HepG2 (cell line): ENCODE measurements around the gene HYAL1. TPM values are rescaled to one million over a fixed set of nuclear protein-coding genes. Genes with fewer than 3 reads are reported as not detected.
A peak's percentile ranks its signal among the peaks of the same experiment; 100 is the strongest.

Source experiments
- ARHGAP35 ChIP-seq: sonication (generic); formaldehyde crosslinking; IDR thresholded peaks from 2 replicates; pipeline ENCODE4 v1.9.0; 2022; ENCODE audit warnings: mild to moderate bottlenecking, inconsistent platforms, moderate library complexity, missing genetic modification reagents, borderline replicate concordance
- BRCA1 ChIP-seq: sonication (generic); formaldehyde crosslinking; IDR thresholded peaks from 2 replicates; pipeline ENCODE4 v1.4.0; 2020; ENCODE audit warnings: missing genetic modification reagents
- DMAP1 ChIP-seq: IDR thresholded peaks from 2 replicates; pipeline ENCODE4 v1.6.1; 2016
- DNMT1 ChIP-seq: sonication (generic); formaldehyde crosslinking; IDR thresholded peaks from 2 replicates; pipeline ENCODE4 v1.5.1; 2020; ENCODE audit warnings: mild to moderate bottlenecking, missing genetic modification reagents
- EEA1 ChIP-seq: sonication (generic); formaldehyde crosslinking; IDR thresholded peaks from 2 replicates; pipeline ENCODE4 v1.5.1; 2020; ENCODE audit warnings: mild to moderate bottlenecking, missing genetic modification reagents, borderline replicate concordance
- ETV5 ChIP-seq: IDR thresholded peaks from 2 replicates; pipeline ENCODE4 v1.6.1; 2018; ENCODE audit warnings: missing biosample characterization, missing genetic modification reagents, inconsistent platforms, borderline replicate concordance
- GATAD2A ChIP-seq: IDR thresholded peaks from 2 replicates; pipeline ENCODE4 v1.6.1; 2016
- GMEB1 ChIP-seq: sonication (generic); formaldehyde crosslinking; IDR thresholded peaks from 2 replicates; pipeline ENCODE4 v1.5.1; 2020; ENCODE audit warnings: missing genetic modification reagents, mild to moderate bottlenecking, borderline replicate concordance
- HNRNPH1 ChIP-seq: fragments of 200-400 bp; formaldehyde crosslinking; optimal IDR thresholded peaks from 2 replicates; pipeline ENCODE3; 2017; ENCODE audit warnings: mild to moderate bottlenecking, low read depth, low read length
- JARID2 ChIP-seq: sonication (generic); formaldehyde crosslinking; IDR thresholded peaks from 2 replicates; pipeline ENCODE4 v1.8.1; 2023; ENCODE audit warnings: missing genetic modification reagents, inconsistent platforms; ENCODE audit not compliant: insufficient replicate concordance
- KLF11 ChIP-seq: IDR thresholded peaks from 2 replicates; pipeline ENCODE4 v1.6.1; 2016; ENCODE audit warnings: missing compliant biosample characterization
- MAFG ChIP-seq: sonication (generic); formaldehyde crosslinking; IDR thresholded peaks from 2 replicates; pipeline ENCODE4 v1.5.1; 2020; ENCODE audit warnings: mild to moderate bottlenecking, missing genetic modification reagents
- MTA3 ChIP-seq: sonication (generic); formaldehyde crosslinking; IDR thresholded peaks from 2 replicates; pipeline ENCODE4 v1.4.0; 2020; ENCODE audit warnings: missing genetic modification reagents
- NFRKB ChIP-seq: fragments of 450-650 bp; IDR thresholded peaks from 2 replicates; pipeline ENCODE4 v1.6.1; 2017
- PRMT3 ChIP-seq: sonication (generic); formaldehyde crosslinking; IDR thresholded peaks from 2 replicates; pipeline ENCODE4 v1.8.1; 2022; ENCODE audit warnings: low read depth, mild to moderate bottlenecking, moderate library complexity, missing genetic modification reagents, borderline replicate concordance
- RFX5 ChIP-seq: IDR thresholded peaks from 2 replicates; pipeline ENCODE4 v1.6.1; 2011; ENCODE audit warnings: low read depth, low read length, improper control_type of control experiment
- SP140L ChIP-seq: sonication (generic); formaldehyde crosslinking; IDR thresholded peaks from 2 replicates; pipeline ENCODE4 v1.4.0; 2020; ENCODE audit warnings: missing genetic modification reagents, borderline replicate concordance
- U2AF1 ChIP-seq: fragments of 200-400 bp; formaldehyde crosslinking; optimal IDR thresholded peaks from 2 replicates; pipeline ENCODE3; 2017; ENCODE audit warnings: mild to moderate bottlenecking, low read depth, low read length
- ZFP37 ChIP-seq: sonication (generic); formaldehyde crosslinking; IDR thresholded peaks from 2 replicates; pipeline ENCODE4 v1.4.0; 2020; ENCODE audit warnings: missing genetic modification reagents, borderline replicate concordance
- ZFY ChIP-seq: sonication (generic); formaldehyde crosslinking; IDR thresholded peaks from 2 replicates; pipeline ENCODE4 v1.4.0; 2020; ENCODE audit warnings: missing genetic modification reagents
- ZNF136 ChIP-seq: sonication (generic); formaldehyde crosslinking; IDR thresholded peaks from 2 replicates; pipeline ENCODE4 v1.8.1; 2022; ENCODE audit warnings: low read depth, mild to moderate bottlenecking, moderate library complexity, missing genetic modification reagents
- ZNF234 ChIP-seq: sonication (generic); formaldehyde crosslinking; conservative IDR thresholded peaks from 2 replicates; pipeline ENCODE4 v1.5.1; 2020; ENCODE audit warnings: mild to moderate bottlenecking, missing genetic modification reagents
- ZNF333 ChIP-seq: sonication (generic); formaldehyde crosslinking; IDR thresholded peaks from 2 replicates; pipeline ENCODE4 v1.4.0; 2020; ENCODE audit warnings: mild to moderate bottlenecking, missing genetic modification reagents, borderline replicate concordance
- ZNF558 ChIP-seq: sonication (generic); formaldehyde crosslinking; IDR thresholded peaks from 2 replicates; pipeline ENCODE4 v1.9.0; 2022; ENCODE audit warnings: mild to moderate bottlenecking, missing genetic modification reagents, borderline replicate concordance
- ZNF567 ChIP-seq: sonication (generic); formaldehyde crosslinking; IDR thresholded peaks from 2 replicates; pipeline ENCODE4 v1.8.1; 2023; ENCODE audit warnings: mild to moderate bottlenecking, missing genetic modification reagents, borderline replicate concordance
- ZNF605 ChIP-seq: sonication (generic); formaldehyde crosslinking; IDR thresholded peaks from 2 replicates; pipeline ENCODE4 v1.8.0; 2022; ENCODE audit warnings: mild to moderate bottlenecking, missing genetic modification reagents
- ZNF761 ChIP-seq: sonication (generic); formaldehyde crosslinking; conservative IDR thresholded peaks from 2 replicates; pipeline ENCODE4 v1.4.0; 2020; ENCODE audit warnings: mild to moderate bottlenecking, missing genetic modification reagents
- ZZZ3 ChIP-seq: sonication (generic); formaldehyde crosslinking; IDR thresholded peaks from 2 replicates; pipeline ENCODE4 v1.4.0; 2020; ENCODE audit warnings: missing genetic modification reagents, mild to moderate bottlenecking, borderline replicate concordance
- polyA plus RNA-seq, 8 experiments: library from polyadenylated mRNA; depleted of rRNA in 3 of 8; stranded (reverse) in 7 of 8; unstranded in 1 of 8; fragments of >200 nt; fragmentation: Illumina TruSeq in 4 of 8; extraction: Trizol in 4 of 8; gene quantifications; 2 replicates each; pipeline versions ENCODE4 v1.2.1 to v1.2.3, GENCODE V29; 2011 to 2016; ENCODE audit warnings: low read depth in 4 of 8, missing spikeins in 1 of 8, mixed read lengths in 1 of 8; ENCODE audit not compliant: insufficient read depth in 1 of 8
- total RNA-seq, 5 experiments: library from RNA; depleted of rRNA; stranded (reverse); fragments of >200 nt; fragmentation: Illumina TruSeq; extraction: Trizol; gene quantifications; 2 replicates each; pipeline ENCODE4 v1.2.3, GENCODE V29; 2016; ENCODE audit warnings: low read depth in 1 of 5
- TF ChIP-seq, protein P1 (sequence below): sonication (generic); formaldehyde crosslinking; IDR thresholded peaks from 2 replicates; pipeline ENCODE4 v1.5.0; 2020; ENCODE audit warnings: mild to moderate bottlenecking, missing genetic modification reagents

HYAL1 gene
- total and polyA plus RNA-seq, 2 of the 13 experiments (the other 11 are each of a cell fraction or from before 2014, with no cell fraction given) = 76.5 to 193 TPM

DNA sequence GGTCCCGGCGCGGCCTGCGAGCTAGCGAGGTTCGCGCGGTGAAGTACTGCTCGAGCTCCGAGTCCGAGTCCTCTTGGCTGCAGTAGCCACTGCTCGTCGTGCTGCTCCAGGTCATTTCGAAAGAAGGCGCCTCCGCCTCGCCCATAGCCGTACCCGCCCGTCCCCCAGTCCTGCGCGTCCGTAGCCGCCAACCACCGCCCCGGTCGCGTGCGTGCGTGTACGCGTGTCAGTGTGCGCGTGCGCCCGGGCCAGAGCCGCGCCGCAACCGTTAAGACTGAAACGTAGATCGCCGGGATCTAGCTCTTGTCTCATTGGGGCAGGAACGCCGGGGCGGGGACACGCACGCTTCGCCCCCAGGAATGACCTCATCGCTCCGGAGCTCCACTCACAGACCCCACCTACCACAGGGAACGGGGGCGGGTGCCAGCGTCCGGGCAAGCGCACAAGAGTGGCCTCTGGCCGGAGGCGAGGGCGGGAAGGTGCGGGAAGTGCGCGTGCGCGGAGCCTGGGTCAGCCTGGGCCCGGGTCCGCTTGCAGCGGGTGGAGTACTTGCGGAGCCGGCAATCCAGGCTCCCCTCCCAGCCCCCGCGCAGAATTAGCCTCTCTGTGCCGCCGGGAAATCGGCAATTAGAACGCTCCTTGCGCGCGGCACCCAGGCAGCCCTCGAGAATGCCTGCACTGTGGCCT lies 33.9 kb upstream of the HYAL1 start (continued):
- TF ChIP-seq EEA1 (CRISPR knock-in tag) (no peak), MTA3 (no peak), ZNF136 (CRISPR knock-in tag) (peak; percentile 62; the same call in 1 of the 2 replicates), GATAD2A (CRISPR knock-in tag) (peak; percentile 41; the same call in 1 of the 2 replicates), DNMT1 (peak; percentile 3; the same call in 1 of the 2 replicates), DMAP1 (CRISPR knock-in tag) (peak; percentile 78; the same call in 1 of the 2 replicates), HNRNPH1 (no peak), U2AF1 (no peak), ZNF558 (peak; percentile 60; the same call in 1 of the 2 replicates), ZNF567 (CRISPR knock-in tag) (no peak), SP140L (CRISPR knock-in tag) (no peak), ZFP37 (CRISPR knock-in tag) (peak; percentile 69; the same call in 1 of the 2 replicates), MAFG (no peak), PRMT3 (no peak; the same call in 1 of the 2 replicates), ZNF761 (CRISPR knock-in tag) (peak; percentile 92), KLF11 (CRISPR knock-in tag) (no peak), ZNF234 (no peak), RFX5 (no peak), ETV5 (CRISPR knock-in tag) (no peak), ARHGAP35 (CRISPR knock-in tag) (peak; percentile 90), ZFY (CRISPR knock-in tag) (peak; percentile 87), ZNF333 (CRISPR knock-in tag) (peak; percentile 82; the same call in 1 of the 2 replicates), ZZZ3 (CRISPR knock-in tag) (no peak), BRCA1 (no peak; the same call in 1 of the 2 replicates), GMEB1 (peak; percentile 97), NFRKB (no peak), JARID2 (CRISPR knock-in tag) (no peak), ZNF605 (CRISPR knock-in tag) (peak; percentile 98)
- TF ChIP-seq, protein P1, sequence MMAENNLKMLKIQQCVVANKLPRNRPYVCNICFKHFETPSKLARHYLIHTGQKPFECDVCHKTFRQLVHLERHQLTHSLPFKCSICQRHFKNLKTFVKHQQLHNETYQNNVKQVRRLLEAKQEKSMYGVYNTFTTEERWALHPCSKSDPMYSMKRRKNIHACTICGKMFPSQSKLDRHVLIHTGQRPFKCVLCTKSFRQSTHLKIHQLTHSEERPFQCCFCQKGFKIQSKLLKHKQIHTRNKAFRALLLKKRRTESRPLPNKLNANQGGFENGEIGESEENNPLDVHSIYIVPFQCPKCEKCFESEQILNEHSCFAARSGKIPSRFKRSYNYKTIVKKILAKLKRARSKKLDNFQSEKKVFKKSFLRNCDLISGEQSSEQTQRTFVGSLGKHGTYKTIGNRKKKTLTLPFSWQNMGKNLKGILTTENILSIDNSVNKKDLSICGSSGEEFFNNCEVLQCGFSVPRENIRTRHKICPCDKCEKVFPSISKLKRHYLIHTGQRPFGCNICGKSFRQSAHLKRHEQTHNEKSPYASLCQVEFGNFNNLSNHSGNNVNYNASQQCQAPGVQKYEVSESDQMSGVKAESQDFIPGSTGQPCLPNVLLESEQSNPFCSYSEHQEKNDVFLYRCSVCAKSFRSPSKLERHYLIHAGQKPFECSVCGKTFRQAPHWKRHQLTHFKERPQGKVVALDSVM (CRISPR knock-in tag) = 0 out of 2 replicates have a peak, but pooled peaks have one; percentile 15
